Stimulated activated CD4-positive, alpha-beta T cell treated with anti-CD3 and anti-CD28 coated beads, Interleukin-15, amount 100 ng/mL, for 24 hours (primary cell): ENCODE results near the gene CYP3A7.
"Not testable (repeated sequence)": the region's sequence is repeated elsewhere in the genome, so short reads cannot be mapped to it uniquely, and the experiment has no call there.

Experiments used
- DNase-seq: peaks from one replicate; pipeline ENCODE4 v3.0.0-alpha.2; 2020

CYP3A7 gene

DNA sequence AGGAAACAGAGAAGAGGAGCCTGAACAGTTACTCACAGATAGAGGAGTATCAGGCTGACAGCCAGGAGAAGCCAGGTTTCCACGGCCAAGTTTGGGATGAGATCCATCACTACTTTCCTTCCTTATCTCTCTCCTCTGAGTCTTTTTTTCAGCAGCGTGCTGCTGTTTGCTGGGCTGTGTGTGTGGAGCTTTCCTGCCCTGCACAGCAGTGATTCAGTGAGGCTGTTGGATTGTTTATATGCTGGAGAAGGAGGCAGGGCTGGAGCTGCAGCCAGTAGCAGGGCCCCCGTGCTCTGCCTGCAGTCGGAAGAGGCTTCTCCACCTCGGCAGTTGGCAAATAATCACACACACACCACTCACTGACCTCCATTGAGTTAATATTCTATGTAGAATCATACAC is at the start of gene CYP3A7:
Gene CYP3A7, minus strand, starts transcription at position 210 of the 400 bp plus-strand sequence. Its CDS starts 103 bp downstream, at position 107.
- DNase-seq = no peak

DNA sequence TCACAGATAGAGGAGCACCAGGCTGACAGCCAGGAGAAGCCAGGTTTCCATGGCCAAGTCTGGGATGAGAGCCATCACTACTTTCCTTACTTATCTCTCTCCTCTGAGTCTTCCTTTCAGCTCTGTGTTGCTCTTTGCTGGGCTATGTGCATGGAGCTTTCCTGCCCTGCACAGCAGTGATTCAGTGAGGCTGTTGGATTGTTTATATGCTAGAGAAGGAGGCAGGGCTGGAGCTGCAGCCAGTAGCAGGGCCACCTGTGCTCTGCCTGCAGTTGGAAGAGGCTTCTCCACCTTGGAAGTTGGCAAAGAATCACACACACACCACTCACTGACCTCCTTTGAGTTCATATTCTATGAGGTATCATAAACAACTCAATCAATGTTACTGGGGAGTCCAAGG is 49.0 kb upstream of the CYP3A7 start, which contains the start of gene CYP3A4:
Gene CYP3A4, minus strand, starts transcription at position 178 of the 400 bp plus-strand sequence. Its CDS starts 103 bp downstream, at position 75.
- no peak for DNase-seq

DNA sequence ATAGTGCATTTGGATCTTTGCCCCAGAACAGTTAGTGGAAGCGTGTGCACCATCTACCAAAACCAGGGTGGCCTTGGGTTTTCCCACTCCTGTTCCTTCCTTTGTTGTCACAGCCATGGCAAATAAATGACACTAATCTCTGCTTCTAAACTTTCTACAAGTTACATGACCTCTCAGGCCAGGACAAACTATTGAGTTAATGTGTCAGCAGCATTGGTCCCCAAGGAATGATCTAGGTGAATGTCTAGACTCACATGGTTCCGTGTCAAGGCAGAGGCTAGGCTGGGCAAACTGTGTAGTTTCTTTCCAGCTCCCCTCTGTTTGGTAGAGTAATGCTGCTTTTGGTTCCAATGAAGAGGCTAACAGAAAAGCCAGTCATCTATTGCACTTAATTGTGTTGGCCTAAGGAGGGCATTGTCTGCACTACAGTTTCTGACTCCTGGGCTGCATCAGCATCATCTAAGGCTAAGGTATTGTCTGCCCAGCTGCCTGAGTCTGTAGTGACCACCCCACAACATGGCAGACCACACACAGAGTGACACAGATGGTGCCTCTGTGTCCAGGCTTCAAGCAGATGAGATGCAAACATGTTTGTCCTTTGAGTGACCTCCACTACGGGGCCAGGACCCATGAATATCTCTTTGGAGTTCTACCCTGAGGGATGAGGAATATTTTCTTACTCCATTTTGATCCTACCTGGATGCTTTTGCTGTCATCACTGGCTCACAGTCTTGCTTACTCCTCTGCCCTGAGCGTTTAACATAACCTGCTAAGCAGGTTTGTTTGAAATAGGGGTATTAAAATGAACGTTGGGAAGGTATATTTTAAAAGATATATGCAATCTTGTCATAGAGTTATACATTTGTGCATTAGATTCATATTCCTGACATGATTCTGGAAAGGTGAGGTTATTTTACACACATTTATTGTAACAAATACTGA is 47.3 kb upstream of the CYP3A7 start:
- no peak for DNase-seq

DNA sequence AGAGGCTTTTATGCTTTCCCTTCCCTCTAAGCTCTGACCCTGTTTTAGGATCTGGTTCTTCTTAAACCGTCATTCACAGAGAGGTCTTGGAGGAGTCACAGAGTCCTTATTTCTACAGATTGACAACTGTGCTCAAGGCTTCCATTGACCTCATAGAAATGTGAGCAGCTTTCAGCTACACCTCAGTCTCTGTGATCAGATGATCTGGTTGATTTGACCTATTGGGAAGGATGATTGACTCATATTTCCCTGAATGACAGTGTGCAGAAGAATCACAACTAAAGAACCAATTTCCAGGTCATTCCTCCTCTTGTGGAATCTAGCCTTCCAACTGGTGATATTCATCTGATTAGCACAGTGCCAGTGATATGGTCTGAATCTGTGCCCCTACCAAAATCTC is 45.6 kb upstream of the CYP3A7 start:
- no peak for DNase-seq

DNA sequence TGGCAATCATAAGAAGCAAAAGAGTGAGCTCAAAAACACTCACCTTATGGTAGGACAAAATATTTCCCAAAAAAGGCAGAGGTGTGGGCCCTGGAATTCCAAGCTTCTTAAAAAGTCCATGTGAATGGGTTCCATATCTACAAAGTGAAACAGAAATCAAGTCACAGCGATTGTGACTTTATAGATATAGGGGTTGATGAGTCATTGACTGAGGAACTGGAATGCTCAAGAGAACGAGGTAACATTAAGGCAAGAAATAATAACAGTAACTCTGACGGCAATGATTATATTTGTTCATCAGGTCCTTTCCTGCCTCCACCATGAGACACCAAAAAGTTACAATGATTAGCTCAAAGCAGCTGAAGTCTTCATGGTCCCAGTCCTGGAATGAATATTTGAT is 45.0 kb upstream of the CYP3A7 start:
- DNase-seq = no peak

DNA sequence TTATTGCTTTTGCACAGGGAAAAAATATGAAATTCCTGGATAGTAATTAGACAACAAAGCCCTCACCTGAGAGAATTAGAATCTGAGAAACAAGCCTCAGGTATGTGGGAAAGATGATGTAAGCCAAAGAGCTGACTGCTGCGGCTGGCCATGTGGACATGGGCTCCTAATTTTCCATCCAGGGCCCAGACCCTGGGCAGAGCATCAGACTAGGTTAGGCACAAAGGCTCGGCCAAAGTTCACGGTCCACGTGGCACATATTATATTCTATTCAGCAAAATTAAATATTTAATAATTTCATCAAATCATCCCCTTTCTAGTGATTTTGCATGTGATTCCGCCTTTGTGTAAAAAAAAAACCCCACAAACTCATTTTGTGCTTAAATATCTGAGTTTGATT is 43.9 kb upstream of the CYP3A7 start:
- DNase-seq = no peak

DNA sequence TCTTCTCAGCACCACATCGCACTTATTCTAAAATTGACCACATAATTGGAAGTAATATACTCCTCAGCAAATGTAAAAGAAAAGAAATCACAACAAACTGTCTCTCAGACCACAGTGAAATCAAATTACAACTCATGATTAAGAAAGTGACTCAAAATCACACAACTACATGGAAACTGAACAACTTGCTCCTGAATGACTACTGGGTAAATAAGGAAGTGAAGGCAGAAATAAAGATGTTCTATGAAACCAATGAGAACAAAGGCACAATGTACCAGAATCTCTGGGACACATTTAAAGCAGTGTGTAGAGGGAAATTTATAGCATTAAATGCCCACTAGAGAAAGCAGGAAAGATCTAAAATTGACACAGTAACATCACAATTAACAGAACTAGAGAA is 38.4 kb upstream of the CYP3A7 start:
- DNase-seq = not testable (repeated sequence)

DNA sequence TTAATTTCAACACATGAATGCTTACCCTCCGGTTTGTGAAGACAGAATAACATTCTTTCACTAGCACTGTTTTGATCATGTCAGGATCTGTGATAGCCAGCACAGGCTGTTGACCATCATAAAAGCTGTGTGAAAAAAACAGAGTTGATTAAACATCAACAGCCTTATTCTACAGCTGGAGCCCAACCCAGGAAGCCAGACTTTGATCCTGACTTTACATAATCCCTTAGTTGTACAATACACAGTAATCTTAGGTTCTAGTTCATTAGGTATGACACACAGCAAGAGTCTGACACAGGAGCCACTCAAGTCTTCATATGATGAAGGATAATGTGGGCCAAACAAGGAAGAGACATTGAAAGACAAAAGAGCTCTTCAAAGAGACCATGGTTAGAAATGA is 37.6 kb upstream of the CYP3A7 start:
- DNase-seq = no peak

DNA sequence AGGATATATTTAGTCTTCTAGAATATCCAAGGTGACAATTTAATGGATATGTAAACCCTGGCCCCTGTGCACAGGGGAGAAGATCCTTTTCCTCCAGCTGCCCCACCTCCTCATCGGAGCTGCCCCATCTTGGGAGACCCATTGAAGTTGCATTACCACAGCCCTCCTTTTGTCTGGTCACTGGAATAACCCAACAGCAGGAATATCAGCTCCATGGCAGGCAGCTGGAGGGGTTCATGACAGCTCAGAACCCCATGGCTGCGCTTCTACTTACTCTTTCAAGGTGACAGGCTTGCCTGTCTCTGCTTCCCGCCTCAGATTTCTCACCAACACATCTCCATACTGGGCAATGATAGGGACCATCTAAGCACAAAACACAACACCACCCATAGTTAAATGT is 34.5 kb upstream of the CYP3A7 start:
- DNase-seq = not testable (repeated sequence)

DNA sequence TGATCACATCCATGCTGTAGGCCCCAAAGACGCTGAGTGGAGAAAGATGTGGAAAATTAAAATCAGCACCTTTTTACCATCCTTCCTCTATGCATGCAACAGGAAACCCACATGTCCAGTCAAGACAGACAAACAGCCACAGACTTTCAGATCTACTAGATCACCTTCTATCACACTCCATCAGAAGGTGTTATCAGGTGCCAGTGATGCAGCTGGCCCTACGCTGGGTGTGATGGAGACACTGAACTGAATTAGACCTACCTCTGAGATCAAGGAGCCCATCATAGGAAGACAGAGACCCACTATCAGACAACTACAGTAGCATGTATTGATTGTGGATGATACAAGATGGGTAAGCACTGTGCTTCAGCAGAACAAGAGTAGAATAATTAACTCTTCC is 33.5 kb upstream of the CYP3A7 start:
- no peak for DNase-seq

DNA sequence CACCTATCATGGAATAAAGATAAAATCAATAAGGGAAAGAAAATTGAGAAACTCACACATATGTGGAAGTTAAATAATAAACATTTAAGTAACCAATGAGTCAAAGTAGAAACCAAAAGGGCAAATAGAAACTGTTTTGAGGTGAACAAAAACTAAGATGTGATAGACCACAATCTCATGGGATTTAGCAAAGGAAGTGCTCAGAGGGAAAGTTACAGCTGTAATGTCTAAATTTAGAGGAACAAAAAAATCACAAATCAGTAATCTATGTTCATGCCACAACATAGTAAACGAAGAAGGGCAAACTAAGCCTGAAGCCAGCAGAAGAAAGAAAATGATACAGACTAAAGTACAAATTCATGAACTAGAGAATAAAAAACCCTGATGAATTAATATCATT is 32.7 kb upstream of the CYP3A7 start:
- no peak for DNase-seq

DNA sequence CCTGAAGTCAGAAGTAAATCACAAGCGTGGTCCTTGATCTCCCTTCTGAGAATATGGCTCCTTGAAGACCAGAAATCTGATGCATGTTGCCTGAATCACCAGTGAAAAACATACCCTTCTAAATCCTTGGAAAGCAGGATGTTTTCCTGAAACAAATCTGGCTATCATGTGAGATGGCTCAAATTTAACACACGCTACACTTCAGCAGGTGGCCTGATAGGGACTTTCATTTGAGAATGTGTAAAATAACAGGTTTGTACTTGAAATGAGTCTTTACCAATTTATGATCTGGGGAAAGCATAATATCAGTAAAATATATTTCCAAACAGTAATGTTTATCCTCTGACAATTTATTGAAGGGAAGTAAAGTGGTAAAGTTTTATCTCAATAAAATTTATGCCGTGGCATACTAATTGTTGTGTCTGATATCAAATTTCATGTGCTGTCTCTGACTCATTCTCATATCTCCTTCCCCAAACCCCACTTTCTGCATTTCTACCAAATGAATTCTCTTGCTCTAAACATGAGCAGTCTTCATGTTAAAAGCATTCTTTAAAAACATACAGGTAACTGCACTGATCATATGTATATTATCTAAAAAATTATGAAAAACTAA is 31.6 kb upstream of the CYP3A7 start:
- DNase-seq = no peak

DNA sequence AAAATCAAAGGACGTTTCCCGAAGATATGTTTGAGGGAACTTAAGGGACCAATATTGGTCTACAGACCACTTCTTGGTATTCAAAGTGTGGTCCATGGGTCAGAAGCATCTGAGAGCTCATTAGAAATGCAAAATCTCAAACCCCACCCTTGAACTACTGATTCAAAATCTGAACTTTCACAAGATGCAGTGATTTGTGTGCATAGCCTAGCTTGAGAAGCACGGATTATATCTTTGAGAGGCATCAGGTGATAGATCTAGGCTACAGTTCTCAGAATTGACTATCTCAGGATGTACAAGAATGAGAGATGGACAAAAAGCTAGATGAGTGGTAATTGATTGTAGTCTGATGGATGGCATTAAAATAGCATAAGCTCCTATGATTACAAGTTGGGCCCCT is 29.5 kb upstream of the CYP3A7 start:
- no peak for DNase-seq

DNA sequence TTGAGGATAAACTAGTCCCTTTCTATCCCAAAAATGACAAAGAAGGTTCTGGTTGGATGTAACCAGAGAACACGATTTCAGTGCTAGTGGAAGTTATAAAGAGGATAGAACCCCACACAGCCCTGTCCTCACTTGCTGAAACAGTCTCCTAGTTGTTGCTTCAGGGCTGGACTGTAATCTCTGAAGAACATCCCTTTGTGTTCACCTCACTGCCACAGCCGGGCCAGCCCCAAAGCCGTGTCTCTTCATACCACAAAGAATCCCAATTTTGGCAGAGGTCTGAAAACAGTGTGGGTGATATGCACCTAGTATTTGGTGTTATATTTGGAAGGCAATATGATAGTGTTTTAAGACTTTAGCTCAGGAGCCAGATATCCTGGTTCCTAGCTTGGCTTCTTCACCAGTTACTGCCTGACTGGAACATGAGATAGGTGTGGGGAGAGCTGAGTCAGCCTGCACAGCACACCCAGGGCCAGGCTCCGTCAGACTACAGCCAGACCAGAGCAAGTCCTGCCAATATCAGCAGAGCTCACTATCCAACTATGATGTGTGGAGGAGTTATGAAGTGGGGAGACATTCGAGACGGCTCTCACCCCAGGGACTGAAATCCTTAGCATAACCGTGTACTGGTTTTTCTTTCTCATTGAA is 27.8 kb upstream of the CYP3A7 start:
- no peak for DNase-seq

DNA sequence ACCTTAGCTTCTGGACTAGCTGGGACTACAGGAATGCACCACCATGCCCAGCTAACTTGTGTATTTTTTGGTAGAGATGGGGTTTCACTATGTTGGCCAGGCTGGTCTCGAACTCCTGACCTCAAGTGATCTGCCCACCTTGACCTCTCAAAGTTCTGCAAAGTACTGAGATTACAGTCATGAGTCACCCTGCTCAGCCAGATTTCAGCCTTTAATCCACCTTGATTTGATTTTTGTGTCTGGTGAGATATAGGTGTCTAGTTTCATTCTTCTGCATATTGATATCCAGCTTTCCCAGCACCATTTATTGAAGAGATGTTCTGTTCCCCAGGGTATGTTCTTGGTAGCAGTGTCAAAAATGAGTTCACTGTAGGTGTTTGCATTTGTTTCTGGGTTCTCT is 20.1 kb upstream of the CYP3A7 start:
- no peak for DNase-seq

DNA sequence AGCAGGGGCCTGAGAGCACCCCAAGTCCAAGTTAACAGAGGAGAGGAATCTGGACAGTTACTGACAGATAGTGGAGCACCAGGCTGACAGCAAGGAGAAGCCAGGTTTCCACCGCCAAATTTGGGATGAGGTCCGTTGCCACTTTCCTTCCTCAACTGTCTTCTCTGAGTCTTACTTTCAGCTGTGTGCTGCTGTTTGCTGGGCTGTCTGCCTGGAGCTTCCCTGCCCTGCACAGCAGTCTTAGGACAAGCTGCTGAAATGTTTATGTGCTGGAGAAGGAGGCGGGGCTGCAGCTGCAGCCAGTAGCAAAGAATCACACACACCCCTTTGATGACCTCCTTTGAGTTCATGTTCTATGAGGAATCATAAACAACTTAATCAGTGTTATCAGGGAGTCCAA is 17.4 kb upstream of the CYP3A7 start:
- DNase-seq = no peak

DNA sequence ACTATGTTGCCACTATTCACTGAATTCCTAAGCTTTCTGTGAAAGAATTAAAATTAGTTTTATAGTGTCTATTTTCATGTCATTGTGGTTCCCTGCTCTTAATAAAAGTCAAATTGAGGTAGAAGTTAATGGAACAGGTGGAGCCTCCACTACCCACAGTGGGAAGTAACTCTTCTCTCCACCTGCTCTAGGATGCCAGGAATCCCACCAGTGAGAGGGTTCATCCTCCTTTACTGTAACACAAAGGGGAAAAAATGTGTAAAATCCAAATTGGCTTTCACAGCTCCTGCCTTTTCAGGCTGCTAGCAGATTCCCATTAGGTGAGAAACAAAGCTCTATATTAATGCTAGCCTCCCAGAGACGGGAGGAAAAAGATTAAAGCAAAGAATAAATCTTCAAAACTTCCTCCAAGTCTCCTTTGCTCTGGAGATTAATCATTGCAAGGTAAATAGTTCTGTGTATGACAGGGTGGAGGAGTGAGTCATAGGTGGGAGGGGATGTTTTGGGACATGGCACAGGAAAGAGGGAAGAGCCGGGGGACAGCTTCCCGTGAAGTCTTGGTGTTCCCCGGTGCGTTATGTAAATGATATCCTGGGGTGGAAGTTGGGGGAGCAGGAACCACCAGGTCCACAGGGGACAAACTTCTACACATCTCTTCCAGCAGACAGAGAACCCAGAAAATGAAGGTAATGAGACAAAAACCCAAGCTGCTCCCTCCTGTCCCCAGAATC is 16.5 kb upstream of the CYP3A7 start:
- not testable (repeated sequence) for DNase-seq

DNA sequence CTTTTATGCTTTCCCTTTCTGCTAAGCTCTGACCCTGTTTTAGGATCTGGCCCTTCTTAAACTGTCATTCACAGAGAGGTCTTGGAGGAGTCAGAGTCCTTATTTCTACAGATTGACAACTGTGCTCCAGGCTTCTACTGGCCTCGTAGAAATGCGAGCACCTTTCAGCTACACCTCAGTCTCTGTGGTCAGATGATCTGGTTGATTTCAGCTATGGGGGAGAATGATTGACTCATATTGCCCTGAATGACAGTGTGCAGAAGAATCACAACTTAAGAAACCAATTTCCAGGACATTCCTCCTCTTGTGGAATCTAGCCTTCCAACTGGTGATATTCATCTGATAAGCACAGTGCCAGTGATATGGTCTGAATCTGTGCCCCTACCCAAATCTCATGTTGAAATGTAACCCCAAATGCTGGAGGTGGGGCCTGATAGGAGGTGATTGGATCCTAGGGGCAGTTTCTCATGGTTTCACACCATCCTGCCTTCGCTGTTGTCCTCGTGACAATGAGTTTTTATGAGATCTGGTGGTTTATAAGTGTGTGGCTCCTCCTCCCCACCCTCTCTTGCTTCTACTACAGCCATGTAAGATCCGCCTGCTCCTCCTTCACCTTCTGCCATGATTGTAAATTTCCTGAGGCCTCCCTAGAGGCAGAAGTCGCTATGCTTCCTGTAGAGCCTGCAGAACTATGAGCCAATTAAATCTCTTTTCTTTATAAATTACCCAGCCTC is 14.0 kb upstream of the CYP3A7 start:
- no peak for DNase-seq

DNA sequence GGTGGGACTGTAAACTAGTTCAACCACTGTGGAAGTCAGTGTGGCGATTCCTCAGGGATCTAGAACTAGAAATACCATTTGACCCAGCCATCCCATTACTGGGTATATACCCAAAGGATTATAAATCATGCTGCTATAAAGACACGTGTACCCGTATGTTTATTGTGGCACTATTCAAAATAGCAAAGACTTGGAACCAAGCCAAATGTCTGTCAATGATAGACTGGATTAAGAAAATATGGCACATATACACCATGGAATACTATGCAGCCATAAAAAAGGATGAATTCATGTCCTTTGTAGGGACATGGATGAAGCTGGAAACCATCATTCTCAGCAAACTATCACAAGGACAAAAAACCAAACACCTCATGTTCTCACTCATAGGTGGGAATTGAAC is 11.9 kb upstream of the CYP3A7 start:
- not testable (repeated sequence) for DNase-seq

DNA sequence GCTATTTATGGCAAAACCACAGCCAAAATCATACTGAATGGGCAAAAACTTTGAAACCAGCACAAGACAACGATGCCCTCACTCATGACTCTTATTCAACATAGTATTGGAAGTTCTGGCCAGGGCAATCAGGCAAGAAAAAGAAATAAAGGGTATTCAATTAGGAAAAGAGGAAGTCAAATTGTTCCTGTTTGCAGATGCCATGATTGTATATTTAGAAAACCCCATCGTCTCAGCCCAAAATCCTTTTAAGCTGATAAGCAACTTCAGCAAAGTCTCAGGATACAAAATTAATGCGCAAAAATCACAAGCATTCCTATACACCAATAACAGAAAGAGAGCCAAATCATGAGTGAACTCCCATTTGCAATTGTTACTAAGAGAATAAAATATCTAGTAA is 10.4 kb upstream of the CYP3A7 start:
- not testable (repeated sequence) for DNase-seq

DNA sequence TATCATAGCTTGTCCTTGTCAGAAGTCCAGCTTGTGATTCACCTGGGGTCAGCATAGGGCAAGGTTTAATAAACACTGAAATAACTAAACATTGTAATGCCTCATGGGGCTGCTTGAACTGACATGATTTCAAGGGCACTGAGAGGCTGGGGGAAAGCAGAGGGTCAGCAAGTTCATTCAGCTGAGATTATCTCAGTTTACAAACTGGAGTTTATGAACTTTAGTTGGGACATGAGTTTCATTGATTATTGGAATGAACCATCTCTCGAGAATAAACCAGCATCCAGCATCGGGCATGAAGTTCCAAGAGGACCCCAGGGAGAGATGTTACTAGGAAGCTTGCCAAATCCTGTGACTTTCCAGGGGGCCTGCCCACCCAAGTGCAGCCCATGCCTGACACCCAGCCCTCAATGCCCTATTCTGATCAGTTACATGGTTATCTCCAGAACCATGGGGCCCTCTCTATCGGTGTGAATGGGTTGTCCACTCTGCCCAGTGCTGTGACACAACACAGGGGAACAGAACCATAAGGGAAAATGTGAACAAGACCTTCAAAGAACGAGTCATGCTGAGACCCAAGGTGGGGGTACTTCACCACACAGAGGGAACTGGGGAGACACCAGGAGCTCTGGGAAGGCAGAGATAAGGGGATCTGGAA is 7.9 kb upstream of the CYP3A7 start:
- no peak for DNase-seq

DNA sequence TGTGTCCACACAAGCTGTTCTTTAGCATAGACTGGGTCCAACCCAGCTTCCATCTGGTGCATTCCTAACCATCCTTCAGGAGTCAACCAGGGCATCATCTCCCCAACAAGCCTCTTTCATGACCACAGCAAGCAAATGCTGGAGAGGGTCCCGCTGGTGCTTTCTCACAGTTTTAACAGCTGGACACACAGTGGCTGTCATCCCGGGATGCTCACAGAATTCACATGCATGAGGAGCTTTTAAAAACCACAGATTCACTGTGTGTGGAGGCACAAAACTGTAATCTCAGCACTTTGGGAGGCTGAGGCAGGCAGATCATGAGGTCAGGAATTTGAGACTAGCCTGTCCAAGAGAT is 6.4 kb upstream of the CYP3A7 start:
- DNase-seq = no peak
